CD4-positive, alpha-beta T cell treated with Interleukin-1 beta for 1 hour (primary cell): ENCODE measurements around the gene TMEM154.

Experiments
- DNase-seq, 2 donors: peaks; one replicate each; pipeline ENCODE4 v3.0.0-alpha.2; 2020 to 2022

Gene TMEM154

GRCh38 chr4:152679414-152680281 lies at the start of gene TMEM154:
Gene TMEM154, minus strand, starts transcription at chr4:152679997. Its CDS starts 64 bp downstream, at chr4:152679933.
- peak; percentile 79 to 82 for DNase-seq

- no peak for DNase-seq
These were observed 49.7 kb upstream of the TMEM154 start for GRCh38 chr4:152729466-152729865.

GRCh38 chr4:152728343-152728742 lies 48.5 kb upstream of the TMEM154 start:
- no peak for DNase-seq

- DNase-seq = no peak
These were observed 48.0 kb upstream of the TMEM154 start for GRCh38 chr4:152727784-152728183.

GRCh38 chr4:152724494-152724893 lies 44.7 kb upstream of the TMEM154 start:
- DNase-seq = no peak

GRCh38 chr4:152723236-152723635 lies 43.4 kb upstream of the TMEM154 start:
- DNase-seq = no peak

GRCh38 chr4:152719801-152720556 lies 40.2 kb upstream of the TMEM154 start:
- no peak for DNase-seq

GRCh38 chr4:152719291-152719690 lies 39.5 kb upstream of the TMEM154 start:
- DNase-seq = no peak

- no peak for DNase-seq
These were observed 35.3 kb upstream of the TMEM154 start for GRCh38 chr4:152715076-152715475.

- no peak for DNase-seq
These were observed 34.3 kb upstream of the TMEM154 start for GRCh38 chr4:152713951-152714705.

- DNase-seq = no peak
These were observed 30.1 kb upstream of the TMEM154 start for GRCh38 chr4:152709675-152710438.

GRCh38 chr4:152708796-152709195 lies 29.0 kb upstream of the TMEM154 start:
- no peak for DNase-seq

GRCh38 chr4:152708361-152708760 lies 28.6 kb upstream of the TMEM154 start:
- DNase-seq = no peak

- DNase-seq = no peak
These were observed 27.8 kb upstream of the TMEM154 start for GRCh38 chr4:152707632-152708031.

GRCh38 chr4:152705903-152706302 lies 26.1 kb upstream of the TMEM154 start:
- no peak for DNase-seq

- DNase-seq = no peak
These were observed 25.0 kb upstream of the TMEM154 start for GRCh38 chr4:152704788-152705187.

- DNase-seq = no peak
These were observed 20.4 kb upstream of the TMEM154 start for GRCh38 chr4:152700151-152700550.

GRCh38 chr4:152699313-152699712 lies 19.5 kb upstream of the TMEM154 start:
- DNase-seq = no peak

GRCh38 chr4:152698089-152698499 lies 18.3 kb upstream of the TMEM154 start:
- no peak for DNase-seq

- DNase-seq = no peak
These were observed 17.7 kb upstream of the TMEM154 start for GRCh38 chr4:152697284-152698088.

GRCh38 chr4:152696764-152697261 lies 17.0 kb upstream of the TMEM154 start:
- DNase-seq = peak; percentile 55 to 62
